Naive B cell (primary cell): ENCODE measurements around the gene CRB2. TPM values are rescaled to one million over a fixed set of nuclear protein-coding genes. Genes with fewer than 3 reads are reported as not detected.

ENCODE experiments used
- ATAC-seq, 2 donors: fragments of 150-1000 bp; cut with Tn5 transposase; 2 replicates each; pipeline ENCODE4 v1.10.0; 2021; ENCODE audit warnings: low read depth in 2 of 2, mild to moderate bottlenecking in 2 of 2, moderate library complexity in 2 of 2
- DNase-seq: peaks from one replicate; pipeline ENCODE4 v3.0.0; 2022
- H3K27ac Mint-ChIP-seq, 6 donors: one replicate each; pipeline ENCODE4 v1.8.0; 2020 to 2022; ENCODE audit warnings: mild to moderate bottlenecking in 6 of 6, mixed read lengths in 6 of 6, moderate library complexity in 5 of 6, inconsistent platforms in 2 of 6
- H3K27me3 Mint-ChIP-seq, 3 donors: one replicate each; pipeline ENCODE4 v1.8.0; 2021 to 2022; ENCODE audit warnings: mixed read lengths in 3 of 3, mild to moderate bottlenecking in 1 of 3
- H3K36me3 Mint-ChIP-seq, 2 donors: one replicate each; pipeline ENCODE4 v1.8.0; 2020 to 2022; ENCODE audit warnings: mixed read lengths in 2 of 2, inconsistent platforms in 1 of 2, mild to moderate bottlenecking in 1 of 2
- H3K4me1 Mint-ChIP-seq, 3 donors: one replicate each; pipeline ENCODE4 v1.8.0; 2020 to 2022; ENCODE audit warnings: mixed read lengths in 3 of 3, inconsistent platforms in 1 of 3, mild to moderate bottlenecking in 1 of 3, moderate library complexity in 1 of 3
- H3K4me3 Mint-ChIP-seq, 8 donors: one replicate each; pipeline ENCODE4 v1.8.0; 2020 to 2022; ENCODE audit warnings: mild to moderate bottlenecking in 8 of 8, mixed read lengths in 8 of 8, moderate library complexity in 8 of 8, inconsistent platforms in 2 of 8
- H3K9me3 Mint-ChIP-seq, 7 donors: one replicate each; pipeline ENCODE4 v1.8.0; 2020 to 2022; ENCODE audit warnings: mixed read lengths in 7 of 7, mild to moderate bottlenecking in 5 of 7, inconsistent platforms in 2 of 7, moderate library complexity in 1 of 7
- polyA plus RNA-seq, 6 donors: library from polyadenylated mRNA; unstranded; fragments of 300-500 nt; fragmentation: Illumina TruSeq; gene quantifications; one replicate each; pipeline ENCODE4 v1.2.3, GENCODE V29; 2021; ENCODE audit warnings: low read depth in 6 of 6

CRB2 gene
- polyA plus RNA-seq, 6 donors from 2014 or later, result 0.09 to 0.12 TPM; not detected in 4

GRCh38 chr9:123345567-123345955, 10.4 kb upstream of the CRB2 start:
- Mint-ChIP-seq H3K27ac (peak overlapping the region in 5 of 6 donors; percentile 21 to 100 (median 55)), H3K27me3 (no peaks in the 10 kb centered on the region), H3K4me3 (peak overlapping the region in 4 of 8 donors; percentile 3 to 61 (median 47)), H3K36me3 (no peaks in the 10 kb centered on the region), H3K4me1 (peaks cover 34 to 65% (median 45%) of the 10 kb centered on the region in 3 donors), H3K9me3 (no peaks in the 10 kb centered on the region)
- ATAC-seq (no peak), DNase-seq (no peak)

DNA sequence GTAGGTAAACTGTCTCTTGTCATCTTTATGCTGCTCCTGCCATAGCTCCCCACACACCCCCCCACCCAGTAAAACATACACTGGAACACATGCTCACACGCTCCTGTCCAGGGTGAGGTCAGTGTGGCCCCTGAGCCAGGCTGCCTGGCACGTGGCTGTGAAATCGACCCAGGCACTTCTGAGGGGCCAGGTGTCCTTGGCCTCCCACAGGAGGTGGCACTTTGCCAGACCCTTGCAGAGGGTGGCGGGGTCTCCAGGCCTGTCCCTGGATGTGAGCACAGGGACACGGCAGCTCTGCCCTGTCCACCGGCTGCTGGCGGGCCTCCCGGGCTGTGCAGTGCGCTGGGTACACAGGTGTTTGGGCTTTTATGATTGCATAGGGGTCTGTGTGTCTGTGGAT, 10.0 kb upstream of the CRB2 start:
- Mint-ChIP-seq H3K27me3 (no peaks in the 10 kb centered on the region), H3K9me3 (no peaks in the 10 kb centered on the region), H3K36me3 (no peaks in the 10 kb centered on the region), H3K27ac (peak overlapping the region in 2 of 6 donors; percentile 55 to 100), H3K4me1 (peaks cover 31 to 61% (median 40%) of the 10 kb centered on the region in 3 donors), H3K4me3 (no peak overlapping the region)
- ATAC-seq (no peak), DNase-seq (no peak)

DNA sequence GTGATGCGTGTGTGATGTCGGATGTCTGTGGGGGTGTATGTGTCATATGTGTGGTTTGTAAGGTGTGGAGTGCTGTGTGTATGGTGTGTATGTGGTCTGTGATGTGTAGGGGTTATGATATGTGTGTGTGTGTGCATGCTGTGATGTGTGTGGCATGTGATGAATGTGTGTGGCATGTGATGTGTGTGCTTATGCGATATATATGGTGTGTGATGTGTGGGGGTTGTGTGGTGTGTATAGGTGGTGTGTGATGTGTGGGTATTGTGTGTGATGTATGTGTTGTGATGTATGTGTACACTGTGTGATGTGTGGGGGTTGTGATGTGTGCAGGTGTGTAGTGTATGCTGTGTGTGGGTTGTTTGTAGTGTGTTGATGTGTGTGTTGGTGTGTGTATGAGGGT, 9.2 kb upstream of the CRB2 start:
- DNase-seq (no peak), ATAC-seq (no peak)
- H3K36me3 Mint-ChIP-seq, result no peaks in the 10 kb centered on the region
- H3K4me3 Mint-ChIP-seq, result no peak overlapping the region
- no peaks in the 10 kb centered on the region for H3K9me3 Mint-ChIP-seq
- no peaks in the 10 kb centered on the region for H3K27me3 Mint-ChIP-seq
- peaks cover 23 to 53% (median 32%) of the 10 kb centered on the region in 3 donors for H3K4me1 Mint-ChIP-seq
- H3K27ac Mint-ChIP-seq, result no peak overlapping the region

- H3K27ac Mint-ChIP-seq, result no peak overlapping the region
- H3K27me3 Mint-ChIP-seq, result peaks cover 0 to 2% (median 0%) of the 10 kb centered on the region in 3 donors
- DNase-seq, result no peak
- no peak for ATAC-seq
- no peaks in the 10 kb centered on the region for H3K36me3 Mint-ChIP-seq
- peaks cover 19 to 48% (median 26%) of the 10 kb centered on the region in 3 donors for H3K4me1 Mint-ChIP-seq
- H3K4me3 Mint-ChIP-seq, result no peak overlapping the region
- no peaks in the 10 kb centered on the region for H3K9me3 Mint-ChIP-seq
These were observed 8.5 kb upstream of the CRB2 start for GRCh38 chr9:123347289-123348060.

- DNase-seq (no peak), ATAC-seq (no peak)
- H3K27me3 Mint-ChIP-seq, result peaks cover 0 to 6% (median 0%) of the 10 kb centered on the region in 3 donors
- H3K27ac Mint-ChIP-seq, result peak overlapping the region in 1 of 6 donors; percentile 69
- H3K4me1 Mint-ChIP-seq, result peaks cover 18 to 41% (median 20%) of the 10 kb centered on the region in 3 donors
- H3K36me3 Mint-ChIP-seq, result no peaks in the 10 kb centered on the region
- H3K4me3 Mint-ChIP-seq, result no peak overlapping the region
- H3K9me3 Mint-ChIP-seq, result no peaks in the 10 kb centered on the region
These were observed 7.5 kb upstream of the CRB2 start for GRCh38 chr9:123348317-123348992.

- Mint-ChIP-seq H3K36me3 (no peaks in the 10 kb centered on the region), H3K9me3 (no peaks in the 10 kb centered on the region), H3K4me1 (peaks cover 17 to 36% (median 20%) of the 10 kb centered on the region in 3 donors), H3K4me3 (no peak overlapping the region), H3K27me3 (peaks cover 0 to 6% (median 0%) of the 10 kb centered on the region in 3 donors), H3K27ac (peak overlapping the region in 1 of 6 donors; percentile 69)
- ATAC-seq (no peak), DNase-seq (no peak)
These were observed 7.0 kb upstream of the CRB2 start for GRCh38 chr9:123349033-123349432.

DNA sequence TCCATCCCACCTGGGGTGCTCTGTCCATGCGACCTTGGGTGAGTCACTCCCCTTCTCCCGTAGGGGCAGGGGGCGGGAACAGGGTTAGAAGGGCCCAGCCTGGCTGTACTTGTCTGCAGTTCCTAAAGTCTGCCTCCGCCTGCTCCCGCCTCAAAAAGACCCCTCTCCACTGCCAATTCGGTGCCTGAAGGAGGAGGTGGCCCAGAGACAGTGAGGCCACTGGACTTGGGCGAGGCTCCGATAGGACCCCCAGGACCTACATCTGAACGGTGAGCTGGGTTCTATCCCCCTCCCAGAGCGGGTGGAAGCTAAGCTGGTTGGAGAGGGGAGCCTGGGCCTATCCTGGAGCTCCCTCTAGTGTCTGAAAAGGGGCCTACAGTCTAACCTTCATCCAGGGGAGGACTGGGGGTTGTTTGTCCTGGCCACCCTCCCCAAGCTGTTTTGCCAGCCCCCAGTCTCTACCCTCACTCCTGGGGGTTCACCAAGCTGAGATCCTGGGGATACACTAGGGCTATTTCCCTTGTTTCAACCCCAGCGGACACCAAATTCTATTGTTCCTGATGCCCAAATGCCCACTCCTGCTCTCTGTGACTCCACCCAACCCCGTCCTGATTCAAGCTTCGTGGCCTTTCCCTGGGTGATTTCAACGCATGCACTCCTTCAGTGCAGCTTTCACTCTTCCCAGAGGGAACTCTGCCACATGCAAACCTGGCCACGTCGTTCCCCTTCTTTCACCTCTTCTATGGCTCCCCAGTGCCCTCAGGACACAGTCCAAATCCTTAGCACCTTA, 6.1 kb upstream of the CRB2 start:
- Mint-ChIP-seq H3K4me3 (peak overlapping the region in 6 of 8 donors; percentile 17 to 82 (median 60)), H3K4me1 (peaks cover 13 to 30% (median 24%) of the 10 kb centered on the region in 3 donors), H3K9me3 (no peaks in the 10 kb centered on the region), H3K36me3 (no peaks in the 10 kb centered on the region), H3K27me3 (peaks cover 0 to 6% (median 0%) of the 10 kb centered on the region in 3 donors), H3K27ac (peak overlapping the region; percentile 4 to 91 (median 63))
- ATAC-seq (peak; percentile 83 to 86), DNase-seq (peak; percentile 73)

GRCh38 chr9:123350590-123351310, 5.2 kb upstream of the CRB2 start:
- peak overlapping the region in 2 of 6 donors; percentile 39 to 45 for H3K27ac Mint-ChIP-seq
- peaks cover 13 to 22% (median 21%) of the 10 kb centered on the region in 3 donors for H3K4me1 Mint-ChIP-seq
- H3K27me3 Mint-ChIP-seq, result peaks cover 0 to 6% (median 0%) of the 10 kb centered on the region in 3 donors
- ATAC-seq, result no peak
- H3K4me3 Mint-ChIP-seq, result peak overlapping the region in 2 of 8 donors; percentile 19 to 82
- no peak for DNase-seq
- H3K9me3 Mint-ChIP-seq, result no peaks in the 10 kb centered on the region
- H3K36me3 Mint-ChIP-seq, result no peaks in the 10 kb centered on the region

- peaks cover 0 to 6% (median 0%) of the 10 kb centered on the region in 3 donors for H3K27me3 Mint-ChIP-seq
- peak overlapping the region in 1 of 6 donors; percentile 61 for H3K27ac Mint-ChIP-seq
- H3K4me3 Mint-ChIP-seq, result no peak overlapping the region
- no peaks in the 10 kb centered on the region for H3K9me3 Mint-ChIP-seq
- ATAC-seq (no peak), DNase-seq (no peak)
- peaks cover 13 to 20% (median 20%) of the 10 kb centered on the region in 3 donors for H3K4me1 Mint-ChIP-seq
- no peaks in the 10 kb centered on the region for H3K36me3 Mint-ChIP-seq
These were observed 3.0 kb upstream of the CRB2 start for GRCh38 chr9:123353041-123353440.

DNA sequence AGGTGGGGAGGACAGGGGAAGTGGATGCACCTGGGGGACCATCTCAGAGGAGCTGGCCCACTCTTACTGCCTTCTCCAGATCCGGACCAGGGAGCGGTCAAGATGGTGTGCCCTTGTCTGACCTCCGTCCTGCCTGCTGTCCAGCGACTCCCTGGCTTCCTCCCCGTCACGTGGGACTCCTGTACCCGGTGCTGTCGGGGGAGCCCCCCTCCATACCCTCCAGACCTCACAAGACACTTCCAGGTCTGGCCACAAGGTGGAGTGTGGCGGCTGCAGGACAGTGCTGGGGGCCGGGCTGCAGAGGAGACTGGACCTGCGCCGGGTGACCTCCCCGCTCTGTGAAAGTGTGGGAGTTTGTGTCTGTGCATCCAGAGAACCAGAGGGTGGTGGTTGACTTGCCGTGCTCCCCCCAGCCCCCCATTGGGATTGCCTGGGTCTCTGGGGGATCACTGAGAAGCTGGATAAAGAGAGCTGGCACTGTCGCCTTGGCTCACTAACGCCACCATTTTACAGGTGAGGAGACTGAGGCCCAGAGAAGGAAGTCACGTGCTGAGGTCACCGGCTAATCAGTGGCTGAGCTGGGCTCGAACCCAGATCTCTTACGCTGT, 1.9 kb upstream of the CRB2 start:
- ATAC-seq, result peak; percentile 66 to 70
- Mint-ChIP-seq H3K36me3 (no peaks in the 10 kb centered on the region), H3K27me3 (peaks cover 0 to 6% (median 0%) of the 10 kb centered on the region in 3 donors), H3K9me3 (no peaks in the 10 kb centered on the region), H3K4me3 (peak overlapping the region in 2 of 8 donors; percentile 14 to 59), H3K27ac (peak overlapping the region in 2 of 6 donors; percentile 53 to 63), H3K4me1 (peaks cover 13 to 29% (median 21%) of the 10 kb centered on the region in 3 donors)
- DNase-seq, result peak; percentile 53

- ATAC-seq (no peak), DNase-seq (no peak)
- no peaks in the 10 kb centered on the region for H3K9me3 Mint-ChIP-seq
- H3K27ac Mint-ChIP-seq, result peak overlapping the region in 2 of 6 donors; percentile 47 to 75
- peaks cover 0 to 6% (median 0%) of the 10 kb centered on the region in 3 donors for H3K27me3 Mint-ChIP-seq
- peaks cover 16 to 32% (median 29%) of the 10 kb centered on the region in 3 donors for H3K4me1 Mint-ChIP-seq
- peak overlapping the region in 1 of 8 donors; percentile 2 for H3K4me3 Mint-ChIP-seq
- no peaks in the 10 kb centered on the region for H3K36me3 Mint-ChIP-seq
These were observed 1.0 kb upstream of the CRB2 start for GRCh38 chr9:123354806-123355508.
